ENCODE results near the gene CTXND1. TPM values are rescaled to one million over a fixed set of nuclear protein-coding genes. Genes with fewer than 3 reads are reported as not detected.

CTXND1 gene
- total and polyA plus RNA-seq, 2 of the 8 experiments (the other 6 are each of a cell fraction or from before 2014, with no cell fraction given), result 0.03 TPM; not detected in 1

GRCh38 chr15:80168421-80168820 is 83.6 kb downstream of the CTXND1 start:
- H3K27me3 ChIP-seq (replicated peaks in 1 of 4; ENCODE audit: control insufficient read depth in 3 of 4, extremely low read depth in 1 of 4, insufficient read depth in 3 of 4, low read length in 3 of 4), result no peaks in the 10 kb centered on the region
- H3K23ac ChIP-seq (ENCODE audit: insufficient read length), result no peak overlapping the region
- no peak overlapping the region for H2BK20ac ChIP-seq (ENCODE audit: low read length)
- H3K4ac ChIP-seq (replicated peaks; ENCODE audit: insufficient read length, low read depth, low read length), result no peak overlapping the region
- no peaks in the 10 kb centered on the region for H3K79me1 ChIP-seq (ENCODE audit: low read depth, low read length)
- H3K4me2 ChIP-seq (ENCODE audit: insufficient read depth in 1 of 2, low read depth in 2 of 2, low read length in 2 of 2), result no peak overlapping the region
- no peak overlapping the region for H2BK15ac ChIP-seq (ENCODE audit: low read length)
- no peak overlapping the region for H2BK120ac ChIP-seq (replicated peaks; ENCODE audit: low read depth, low read length)
- ChIA-PET CTCF (ENCODE audit: partially characterized antibody) (interaction anchor here (0.6 to 1.5 kb wide), 4 partner anchors 11 to 89 kb away, joined by 3 to 4 read pairs (median 3); no protein-coding TSS in a partner anchor), POLR2A (ENCODE audit: partially characterized antibody) (interaction anchor here (1.3 kb wide), 1 partner anchor 12 kb away, joined by 7 read pairs; no protein-coding TSS in a partner anchor)
- no peak overlapping the region for H3K4me3 ChIP-seq (ENCODE audit: extremely low read depth in 1 of 4, insufficient read depth in 2 of 4, low read depth in 3 of 4, low read length in 4 of 4)
- no peak overlapping the region for H3K9ac ChIP-seq (replicated peaks in 1 of 4; ENCODE audit: extremely low read depth in 1 of 4, low read depth in 3 of 4, low read length in 3 of 4)
- no peak overlapping the region for H4K91ac ChIP-seq (replicated peaks; ENCODE audit: insufficient read length, low read length)
- no peak overlapping the region for H2BK12ac ChIP-seq (ENCODE audit: low read depth, low read length)
- no peak overlapping the region for H3K27ac ChIP-seq (ENCODE audit: low read depth, low read length)
- no peaks in the 10 kb centered on the region for H3K4me1 ChIP-seq (replicated peaks in 1 of 4; ENCODE audit: control insufficient read depth in 3 of 4, insufficient read depth in 4 of 4, low read length in 3 of 4)
- DNase-seq (ENCODE audit: low read depth in 1 of 2, low spot score in 2 of 2) (no peak), FAIRE-seq (no peak)
- WGBS, 2 experiments (ENCODE audit: extremely low coverage in 1 of 2, insufficient coverage in 1 of 2, insufficient read length in 1 of 2, insufficient replicate concordance in 2 of 2, low coverage in 1 of 2, low lambda C conversion rate in 2 of 2, missing lambda C conversion rate in 1 of 2), result 91% methylated on average over 5 of the region's 5 CpGs; no CpG with 5 or more reads in 1 of the 2 experiments
- peaks cover 0 to 7% (median under 1%) of the 10 kb centered on the region in 4 experiments; a peak in 1 of 8 replicates for H3K36me3 ChIP-seq (ENCODE audit: control insufficient read depth in 2 of 4, insufficient read depth in 4 of 4, low read length in 3 of 4)
- 0 out of 2 replicates have a peak overlapping the region, but pooled peaks have one; percentile 14 for H2BK5ac ChIP-seq (ENCODE audit: low read depth, low read length)
- no peak overlapping the region for H3K56ac ChIP-seq (replicated peaks; ENCODE audit: insufficient read length, low read depth, low read length)
- no peaks in the 10 kb centered on the region for H3K23me2 ChIP-seq (ENCODE audit: low read depth, low read length)
- H3K9me3 ChIP-seq (ENCODE audit: insufficient read depth in 2 of 2, low read depth in 1 of 2, low read length in 1 of 2), result no peaks in the 10 kb centered on the region
- H3K18ac ChIP-seq (ENCODE audit: extremely low read depth, low read length), result no peak overlapping the region
- H4K5ac ChIP-seq (ENCODE audit: insufficient read length, low read depth, low read length), result no peak overlapping the region
- TF ChIP-seq NANOG (IDR thresholded peaks at IDR 0.05; ENCODE audit: insufficient read depth, low read depth, low read length, poor library complexity, severe bottlenecking) (no peak), BRCA1 (IDR thresholded peaks at IDR 0.05; ENCODE audit: low read depth, low read length) (no peak), RFX5 (IDR thresholded peaks at IDR 0.05; ENCODE audit: borderline replicate concordance, low read depth, low read length) (no peak), SRF (IDR thresholded peaks at IDR 0.05; ENCODE audit: low read depth, low read length) (no peak), JUND (IDR thresholded peaks at IDR 0.05; ENCODE audit: low read length) (no peak), SP2 (IDR thresholded peaks at IDR 0.05; ENCODE audit: low read length) (no peak), TBP (IDR thresholded peaks at IDR 0.05; ENCODE audit: low read depth, low read length) (no peak), RNF2 (IDR thresholded peaks at IDR 0.05; ENCODE audit: borderline replicate concordance, low read depth, low read length, missing control alignments, poor library complexity, severe bottlenecking) (no peak), CBX8 (IDR thresholded peaks at IDR 0.05; ENCODE audit: borderline replicate concordance, low read depth, low read length) (no peak), SP4 (IDR thresholded peaks at IDR 0.05; ENCODE audit: low read length) (no peak)
- H4K8ac ChIP-seq (ENCODE audit: extremely low read depth, insufficient read depth, low read length), result no peak overlapping the region
- no peak overlapping the region for H3K14ac ChIP-seq (ENCODE audit: insufficient read length)
- H2AFZ ChIP-seq (ENCODE audit: low read length), result no peak overlapping the region
- H3K79me2 ChIP-seq (ENCODE audit: control insufficient read depth in 1 of 2, insufficient read depth in 2 of 2, low read length in 2 of 2), result no peaks in the 10 kb centered on the region
- no peaks in the 10 kb centered on the region for H4K20me1 ChIP-seq (replicated peaks in 1 of 2; ENCODE audit: control insufficient read depth in 1 of 2, insufficient read depth in 2 of 2, low read length in 2 of 2)
- no peak overlapping the region for H2AK5ac ChIP-seq (ENCODE audit: low read depth, low read length)

All from H1 (cell line).